Measurements from ENCODE around the gene TMEM132D. TPM values are rescaled to one million over a fixed set of nuclear protein-coding genes. Genes with fewer than 3 reads are reported as not detected.

The TMEM132D gene
- total and polyA plus RNA-seq, 2 experiments from 2014 or later, result 2.0 to 2.4 TPM

DNA sequence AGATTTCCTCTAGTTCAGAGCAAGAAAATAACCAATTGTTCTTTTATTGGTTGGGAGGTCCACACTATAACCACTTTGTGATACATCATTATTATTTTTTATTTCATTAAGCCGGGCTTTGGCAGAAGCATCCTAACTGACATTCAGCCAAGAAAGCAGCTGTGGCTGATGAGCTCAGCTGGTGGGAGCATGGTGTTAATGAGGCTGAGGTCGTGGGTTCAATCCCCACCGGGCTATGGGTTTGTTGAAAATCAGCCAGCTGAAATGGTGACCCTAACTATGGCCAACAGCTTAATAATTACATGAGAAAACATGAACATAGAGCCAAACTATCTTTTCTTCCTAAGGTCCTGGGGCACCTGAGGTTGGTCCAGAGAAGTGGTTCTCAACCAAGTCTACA lies 672.3 kb downstream of the TMEM132D start:
- Histone ChIP-seq H3K4me1 (ENCODE audit: insufficient read depth) (no peaks in the 10 kb centered on the region), H3K27me3 (no peaks in the 10 kb centered on the region), H3K27ac (no peak overlapping the region), H3K9me2 (replicated peaks; ENCODE audit: insufficient read depth) (no peaks in the 10 kb centered on the region), H3K4me3 (no peak overlapping the region), H3K4me2 (no peak overlapping the region), H4K20me1 (ENCODE audit: insufficient read depth, poor library complexity, severe bottlenecking) (no peaks in the 10 kb centered on the region), H3K36me3 (replicated peaks; ENCODE audit: insufficient read depth, low read depth) (no peaks in the 10 kb centered on the region), H3K79me2 (no peaks in the 10 kb centered on the region), H2AFZ (no peak overlapping the region), H3K9me3 (ENCODE audit: low read depth) (no peaks in the 10 kb centered on the region)
- no peak for DNase-seq (ENCODE audit: low spot score)
- no peak for TF ChIP-seq EZH2 (IDR thresholded peaks at IDR 0.05; ENCODE audit: borderline replicate concordance)
- TF ChIP-seq CTCF (IDR thresholded peaks at IDR 0.05; ENCODE audit: poor library complexity), result no peak
- TF ChIP-seq EZH2phosphoT487 (IDR thresholded peaks at IDR 0.05; ENCODE audit: low read depth, severe bottlenecking, unreplicated experiment), result no peak
- 75% methylated on average over 3 of the region's 3 CpGs for WGBS (ENCODE audit: low lambda C conversion rate, missing lambda C conversion rate)

DNA sequence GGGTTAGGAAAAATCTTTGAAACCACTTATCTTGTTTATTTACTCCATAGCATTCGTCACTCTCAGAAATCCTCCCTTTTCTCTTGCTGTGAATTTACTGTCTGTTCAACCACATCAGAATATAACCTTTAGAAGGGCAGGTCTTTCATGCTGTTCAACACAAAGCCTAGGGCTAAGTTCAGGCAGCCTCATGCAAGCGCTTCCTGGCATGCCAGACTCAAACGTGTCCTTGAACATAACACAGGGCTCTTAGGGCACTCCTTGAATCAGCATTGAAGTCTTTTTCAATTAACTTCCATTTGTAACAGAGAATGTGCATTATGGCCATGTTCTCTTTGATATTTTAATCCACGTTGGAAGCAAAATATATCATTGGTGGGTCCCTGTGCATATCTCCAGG lies 672.8 kb downstream of the TMEM132D start:
- no peaks in the 10 kb centered on the region for H3K9me2 ChIP-seq (replicated peaks; ENCODE audit: insufficient read depth)
- DNase-seq (ENCODE audit: low spot score), result no peak
- no peak overlapping the region for H3K27ac ChIP-seq
- H3K4me3 ChIP-seq, result no peak overlapping the region
- H3K4me2 ChIP-seq, result no peak overlapping the region
- 81% methylated on average over 4 of the region's 4 CpGs for WGBS (ENCODE audit: low lambda C conversion rate, missing lambda C conversion rate)
- no peaks in the 10 kb centered on the region for H3K27me3 ChIP-seq
- no peaks in the 10 kb centered on the region for H3K36me3 ChIP-seq (replicated peaks; ENCODE audit: insufficient read depth, low read depth)
- no peaks in the 10 kb centered on the region for H3K4me1 ChIP-seq (ENCODE audit: insufficient read depth)
- H3K9me3 ChIP-seq (ENCODE audit: low read depth), result no peaks in the 10 kb centered on the region
- TF ChIP-seq EZH2 (IDR thresholded peaks at IDR 0.05; ENCODE audit: borderline replicate concordance), result no peak
- H3K79me2 ChIP-seq, result no peaks in the 10 kb centered on the region
- H4K20me1 ChIP-seq (ENCODE audit: insufficient read depth, poor library complexity, severe bottlenecking), result no peaks in the 10 kb centered on the region
- no peak overlapping the region for H2AFZ ChIP-seq

- no peak overlapping the region for H3K27ac ChIP-seq
- H3K4me1 ChIP-seq (ENCODE audit: insufficient read depth), result no peaks in the 10 kb centered on the region
- H3K36me3 ChIP-seq (replicated peaks; ENCODE audit: insufficient read depth, low read depth), result no peaks in the 10 kb centered on the region
Measured at GRCh38 chr12:129226851-129227250, 677.0 kb downstream of the TMEM132D start.

DNA sequence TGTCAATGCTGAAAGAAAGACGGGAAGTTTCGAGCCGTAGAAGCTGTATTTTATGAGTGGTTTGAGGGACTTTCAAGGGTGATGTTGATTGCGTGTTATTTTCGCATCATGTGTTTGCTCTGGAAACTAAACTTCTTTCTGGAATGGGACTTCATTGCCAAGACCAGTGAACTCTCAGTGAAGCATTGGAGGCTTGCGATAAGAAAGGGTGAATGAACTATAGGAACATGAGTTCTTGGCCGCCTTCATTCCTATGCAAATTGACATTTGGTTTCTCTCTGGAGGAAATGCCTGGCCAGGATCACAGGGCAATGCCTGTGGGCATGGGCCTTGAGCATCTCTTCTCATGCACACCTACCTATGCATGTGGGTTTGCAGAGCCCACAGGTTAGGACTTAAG lies 677.8 kb downstream of the TMEM132D start:
- Histone ChIP-seq H3K9me2 (replicated peaks; ENCODE audit: insufficient read depth) (no peaks in the 10 kb centered on the region), H3K36me3 (replicated peaks; ENCODE audit: insufficient read depth, low read depth) (no peaks in the 10 kb centered on the region), H3K4me1 (ENCODE audit: insufficient read depth) (no peaks in the 10 kb centered on the region), H3K4me3 (no peak overlapping the region), H3K27me3 (no peaks in the 10 kb centered on the region), H3K9me3 (ENCODE audit: low read depth) (no peaks in the 10 kb centered on the region), H3K79me2 (no peaks in the 10 kb centered on the region), H3K4me2 (no peak overlapping the region), H2AFZ (no peak overlapping the region), H3K27ac (no peak overlapping the region), H4K20me1 (ENCODE audit: insufficient read depth, poor library complexity, severe bottlenecking) (no peaks in the 10 kb centered on the region)
- no peak for DNase-seq (ENCODE audit: low spot score)
- TF ChIP-seq EZH2phosphoT487 (IDR thresholded peaks at IDR 0.05; ENCODE audit: low read depth, severe bottlenecking, unreplicated experiment) (no peak), EZH2 (IDR thresholded peaks at IDR 0.05; ENCODE audit: borderline replicate concordance) (no peak), CTCF (IDR thresholded peaks at IDR 0.05; ENCODE audit: poor library complexity) (no peak)
- 77% methylated on average over 7 of the region's 7 CpGs for WGBS (ENCODE audit: low lambda C conversion rate, missing lambda C conversion rate)

More at GRCh38 chr12:129226851-129227250, 677.0 kb downstream of the TMEM132D start:
- no peak overlapping the region for H2AFZ ChIP-seq
- H3K79me2 ChIP-seq, result no peaks in the 10 kb centered on the region
- no peak overlapping the region for H3K4me2 ChIP-seq
- DNase-seq (ENCODE audit: low spot score), result no peak
- 85% methylated on average over 6 of the region's 6 CpGs for WGBS (ENCODE audit: low lambda C conversion rate, missing lambda C conversion rate)
- H4K20me1 ChIP-seq (ENCODE audit: insufficient read depth, poor library complexity, severe bottlenecking), result no peaks in the 10 kb centered on the region
- no peak overlapping the region for H3K4me3 ChIP-seq
- no peaks in the 10 kb centered on the region for H3K9me2 ChIP-seq (replicated peaks; ENCODE audit: insufficient read depth)
- TF ChIP-seq EZH2 (IDR thresholded peaks at IDR 0.05; ENCODE audit: borderline replicate concordance) (no peak), EZH2phosphoT487 (IDR thresholded peaks at IDR 0.05; ENCODE audit: low read depth, severe bottlenecking, unreplicated experiment) (no peak), CTCF (IDR thresholded peaks at IDR 0.05; ENCODE audit: poor library complexity) (no peak)
- no peaks in the 10 kb centered on the region for H3K9me3 ChIP-seq (ENCODE audit: low read depth)
- no peaks in the 10 kb centered on the region for H3K27me3 ChIP-seq
